DOHH2 (cell line): Measurements from ENCODE around the gene EPB41L5.

Experiments
- H3F3A ChIP-seq: fragments of 200-600 bp; sonication (generic), shearing (Covaris generic); 2 replicates; pipeline ENCODE4 v1.6.0; 2016; ENCODE audit warnings: antibody characterized with exemption, mild to moderate bottlenecking; ENCODE audit not compliant: control insufficient read depth, insufficient read depth
- H3K27ac ChIP-seq: fragments of 200-600 bp; sonication (generic); 2 replicates; pipeline ENCODE4 v1.5.1; 2014; ENCODE audit warnings: low read depth, mild to moderate bottlenecking, low read length, moderate library complexity
- H3K27me3 ChIP-seq: fragments of 200-600 bp; sonication (generic); 2 replicates; pipeline ENCODE4 v1.6.1; 2014; ENCODE audit warnings: mild to moderate bottlenecking, low read length, mixed read lengths; ENCODE audit not compliant: control insufficient read depth
- H3K36me3 ChIP-seq: fragments of 200-600 bp; sonication (generic); 2 replicates; pipeline ENCODE4 v1.6.1; 2014; ENCODE audit warnings: mild to moderate bottlenecking, low read length, moderate library complexity, mixed read lengths; ENCODE audit not compliant: control insufficient read depth
- H3K4me1 ChIP-seq: fragments of 200-600 bp; sonication (generic); 2 replicates; pipeline ENCODE4 v1.6.1; 2014; ENCODE audit warnings: mild to moderate bottlenecking, low read length, mixed read lengths; ENCODE audit not compliant: control insufficient read depth
- H3K4me2 ChIP-seq: fragments of 200-600 bp; sonication (generic); 2 replicates; pipeline ENCODE4 v1.6.0; 2014; ENCODE audit warnings: mild to moderate bottlenecking, low read length, moderate library complexity
- H3K4me3 ChIP-seq: fragments of 200-600 bp; sonication (generic); 2 replicates; pipeline ENCODE4 v1.5.1; 2014; ENCODE audit warnings: mild to moderate bottlenecking, low read length, mixed read lengths
- H3K79me2 ChIP-seq: fragments of 200-600 bp; sonication (generic); 2 replicates; pipeline ENCODE4 v1.6.1; 2014; ENCODE audit warnings: mild to moderate bottlenecking, low read length, mixed read lengths; ENCODE audit not compliant: control insufficient read depth
- H3K9me2 ChIP-seq: fragments of 200-600 bp; sonication (generic); replicated peaks from 2 replicates; pipeline ENCODE4 v1.6.1; 2014; ENCODE audit warnings: mild to moderate bottlenecking, low read length, mixed read lengths; ENCODE audit not compliant: control insufficient read depth
- H3K9me3 ChIP-seq: fragments of 200-600 bp; sonication (generic); 2 replicates; pipeline ENCODE4 v1.6.1; 2014; ENCODE audit warnings: antibody characterized with exemption, low read length, mixed read lengths; ENCODE audit not compliant: control insufficient read depth, insufficient read depth
- H4K20me1 ChIP-seq: fragments of 200-600 bp; sonication (generic); 2 replicates; pipeline ENCODE4 v1.6.0; 2014; ENCODE audit warnings: low read depth, mild to moderate bottlenecking, antibody characterized with exemption, low read length, moderate library complexity; ENCODE audit not compliant: control insufficient read depth, insufficient read depth
- EZH2phosphoT487 ChIP-seq: fragments of 200-600 bp; sonication (generic); IDR thresholded peaks from 2 replicates; pipeline ENCODE4 v1.6.1; 2017; ENCODE audit warnings: borderline replicate concordance, mild to moderate bottlenecking, antibody characterized with exemption, low read length, moderate library complexity, mixed read lengths
- TF ChIP-seq, protein P1 (sequence below): fragments of 200-600 bp; sonication (generic); IDR thresholded peaks from one replicate; pipeline ENCODE4 v1.5.1; 2014; ENCODE audit warnings: antibody characterized with exemption, mild to moderate bottlenecking, low read depth, low read length; ENCODE audit not compliant: poor library complexity, severe bottlenecking

EPB41L5 gene

DNA sequence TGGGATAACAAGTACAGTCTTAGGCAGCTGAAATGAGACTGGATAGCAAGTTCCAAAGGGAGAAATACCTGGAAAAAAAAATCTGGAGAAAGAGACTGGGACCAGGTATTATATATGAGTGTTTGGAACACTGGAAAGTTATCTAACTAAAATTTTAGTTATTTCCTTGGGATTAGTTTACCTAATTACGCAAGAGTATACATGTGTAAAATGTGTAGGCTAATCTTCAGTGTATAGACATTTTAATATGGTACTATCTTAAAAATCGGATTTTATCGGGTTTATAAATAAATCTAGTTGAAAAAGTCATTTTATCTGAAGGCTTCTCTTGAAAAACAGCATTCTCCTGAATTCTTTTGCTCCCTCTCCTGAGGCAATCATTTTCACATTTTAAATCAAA lies 3.9 kb downstream of the EPB41L5 start:
- no peaks in the 10 kb centered on the region for H3K79me2 ChIP-seq
- no peak overlapping the region for H3K27ac ChIP-seq
- TF ChIP-seq, protein P1, sequence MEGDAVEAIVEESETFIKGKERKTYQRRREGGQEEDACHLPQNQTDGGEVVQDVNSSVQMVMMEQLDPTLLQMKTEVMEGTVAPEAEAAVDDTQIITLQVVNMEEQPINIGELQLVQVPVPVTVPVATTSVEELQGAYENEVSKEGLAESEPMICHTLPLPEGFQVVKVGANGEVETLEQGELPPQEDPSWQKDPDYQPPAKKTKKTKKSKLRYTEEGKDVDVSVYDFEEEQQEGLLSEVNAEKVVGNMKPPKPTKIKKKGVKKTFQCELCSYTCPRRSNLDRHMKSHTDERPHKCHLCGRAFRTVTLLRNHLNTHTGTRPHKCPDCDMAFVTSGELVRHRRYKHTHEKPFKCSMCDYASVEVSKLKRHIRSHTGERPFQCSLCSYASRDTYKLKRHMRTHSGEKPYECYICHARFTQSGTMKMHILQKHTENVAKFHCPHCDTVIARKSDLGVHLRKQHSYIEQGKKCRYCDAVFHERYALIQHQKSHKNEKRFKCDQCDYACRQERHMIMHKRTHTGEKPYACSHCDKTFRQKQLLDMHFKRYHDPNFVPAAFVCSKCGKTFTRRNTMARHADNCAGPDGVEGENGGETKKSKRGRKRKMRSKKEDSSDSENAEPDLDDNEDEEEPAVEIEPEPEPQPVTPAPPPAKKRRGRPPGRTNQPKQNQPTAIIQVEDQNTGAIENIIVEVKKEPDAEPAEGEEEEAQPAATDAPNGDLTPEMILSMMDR, result no peak
- TF ChIP-seq EZH2phosphoT487, result no peak
- no peak overlapping the region for H3K4me2 ChIP-seq
- peaks cover 3% of the 10 kb centered on the region; the same call in 1 of the 2 replicates for H3F3A ChIP-seq
- no peaks in the 10 kb centered on the region for H3K9me3 ChIP-seq
- H3K9me2 ChIP-seq, result no peaks in the 10 kb centered on the region
- H3K4me1 ChIP-seq, result peaks cover 18% of the 10 kb centered on the region
- H3K36me3 ChIP-seq, result no peaks in the 10 kb centered on the region; the same call in 1 of the 2 replicates
- peaks cover 10% of the 10 kb centered on the region; the same call in 1 of the 2 replicates for H3K27me3 ChIP-seq
- no peak overlapping the region for H3K4me3 ChIP-seq
- 0 out of 2 replicates have a peak, but pooled peaks cover 4% of the 10 kb centered on the region for H4K20me1 ChIP-seq

DNA sequence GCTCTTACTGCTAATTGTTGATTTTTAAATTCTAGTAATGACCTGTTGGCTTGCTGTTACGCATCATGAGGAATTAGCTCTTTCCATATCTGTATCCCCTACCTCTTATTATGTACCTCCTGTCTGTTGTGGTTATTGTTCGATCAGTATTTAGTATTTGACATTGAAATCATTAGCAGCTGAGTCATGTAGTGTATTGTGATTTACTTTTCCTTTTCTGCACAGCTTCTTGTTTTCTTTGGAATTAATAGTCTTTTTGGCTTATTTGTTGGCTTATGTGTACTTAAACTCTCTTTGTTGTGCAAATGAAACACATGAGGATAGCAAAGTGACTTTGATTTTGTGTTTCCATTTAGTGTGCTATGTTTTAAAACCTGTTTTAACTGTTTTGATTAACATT lies 4.3 kb downstream of the EPB41L5 start:
- Histone ChIP-seq H3K9me2 (no peaks in the 10 kb centered on the region), H4K20me1 (0 out of 2 replicates have a peak, but pooled peaks cover 4% of the 10 kb centered on the region), H3K27ac (no peak overlapping the region), H3K4me2 (no peak overlapping the region), H3K4me1 (peaks cover 16% of the 10 kb centered on the region), H3K27me3 (peaks cover 10% of the 10 kb centered on the region; the same call in 1 of the 2 replicates), H3K9me3 (no peaks in the 10 kb centered on the region), H3K36me3 (no peaks in the 10 kb centered on the region; the same call in 1 of the 2 replicates), H3F3A (peaks cover 3% of the 10 kb centered on the region; the same call in 1 of the 2 replicates), H3K4me3 (no peak overlapping the region), H3K79me2 (no peaks in the 10 kb centered on the region)
- TF ChIP-seq, protein P1, result no peak
- no peak for TF ChIP-seq EZH2phosphoT487

DNA sequence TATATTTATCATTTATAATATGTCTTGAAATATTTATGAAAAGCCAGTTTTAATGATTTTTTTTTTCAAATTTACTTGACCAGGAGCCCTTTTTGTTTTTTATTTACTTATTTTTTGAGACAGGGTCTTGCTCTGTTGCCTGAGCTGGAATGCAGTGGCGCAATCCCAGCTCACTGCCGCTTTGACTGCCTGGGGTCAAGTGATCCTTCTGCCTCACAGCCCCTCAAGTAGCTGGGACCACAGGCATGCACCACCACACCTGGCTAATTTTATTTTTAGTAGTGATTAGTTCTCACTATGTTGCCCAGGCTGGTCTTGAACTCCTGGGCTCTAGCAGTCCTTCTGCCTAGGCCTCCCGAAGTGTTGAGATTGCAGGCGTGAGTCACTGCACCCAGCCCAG lies 5.7 kb downstream of the EPB41L5 start:
- Histone ChIP-seq H3K9me3 (no peaks in the 10 kb centered on the region), H3K36me3 (no peaks in the 10 kb centered on the region), H3K79me2 (no peaks in the 10 kb centered on the region), H3K4me1 (peaks cover 7% of the 10 kb centered on the region), H4K20me1 (0 out of 2 replicates have a peak, but pooled peaks cover 4% of the 10 kb centered on the region), H3K27ac (no peak overlapping the region), H3F3A (no peaks in the 10 kb centered on the region; the same call in 1 of the 2 replicates), H3K4me2 (no peak overlapping the region), H3K27me3 (peaks cover 4% of the 10 kb centered on the region; the same call in 1 of the 2 replicates), H3K9me2 (no peaks in the 10 kb centered on the region), H3K4me3 (no peak overlapping the region)
- no peak for TF ChIP-seq EZH2phosphoT487
- TF ChIP-seq, protein P1, result no peak
